HFFc6 (cell line): ENCODE measurements around the gene AQP7. TPM values are rescaled to one million over a fixed set of nuclear protein-coding genes. Genes with fewer than 3 reads are reported as not detected.
"Not testable (repeated sequence)": the region's sequence is repeated elsewhere in the genome, so short reads cannot be mapped to it uniquely, and the experiment has no call there.

Source experiments
- DNase-seq: peaks from one replicate; pipeline ENCODE4 v3.0.0-alpha.2; 2018
- H3K27ac Mint-ChIP-seq: 2 replicates; pipeline ENCODE4 v1.8.0; 2020; ENCODE audit warnings: mild to moderate bottlenecking, mixed read lengths
- H3K27me3 Mint-ChIP-seq: 2 replicates; pipeline ENCODE4 v1.8.0; 2021; ENCODE audit warnings: mild to moderate bottlenecking, moderate library complexity, mixed read lengths; ENCODE audit not compliant: insufficient read depth
- H3K36me3 Mint-ChIP-seq: 2 replicates; pipeline ENCODE4 v1.8.0; 2021; ENCODE audit warnings: low read depth, mixed read lengths
- H3K4me1 Mint-ChIP-seq: 2 replicates; pipeline ENCODE4 v1.8.0; 2020; ENCODE audit warnings: low read depth, mixed read lengths
- H3K4me3 Mint-ChIP-seq: 2 replicates; pipeline ENCODE4 v1.8.0; 2020; ENCODE audit warnings: mild to moderate bottlenecking, moderate library complexity, mixed read lengths
- H3K9me3 Mint-ChIP-seq: 2 replicates; pipeline ENCODE4 v1.8.0; 2020; ENCODE audit warnings: mild to moderate bottlenecking, mixed read lengths
- long read RNA-seq: library from polyadenylated mRNA; unstranded; transcript quantifications from one replicate; pipeline ENCODE4 v2.0.0, GENCODE V29; 2019
- total RNA-seq, 6 experiments: library from RNA; stranded (reverse); fragmentation: NEBNext Ultra II Directional; extraction: Animal tissue kit (Norgen Biotek cat#: 25700); gene quantifications; 2 replicates in 1 of 6; 3 replicates in 5 of 6; pipeline ENCODE4 v1.2.3, GENCODE V29; 2021
- TF ChIP-seq, protein P1 (sequence below): fragments of 200-600 bp; sonication (generic); IDR thresholded peaks from 2 replicates; pipeline ENCODE4 v1.5.0; 2021; ENCODE audit warnings: antibody characterized with exemption, mild to moderate bottlenecking

AQP7 gene
- not detected for total RNA-seq
- long read RNA-seq, result 0 reads

- H3K9me3 Mint-ChIP-seq, H3K4me3 Mint-ChIP-seq, H3K36me3 Mint-ChIP-seq, H3K27ac Mint-ChIP-seq, DNase-seq, H3K4me1 Mint-ChIP-seq: not testable (repeated sequence)
- H3K27me3 Mint-ChIP-seq, result peaks cover 39% of the 10 kb centered on the region
Measured at GRCh38 chr9:33402371-33402770, at the start of gene AQP7. TSS of gene AQP7 (minus strand) at chr9:33402568. CDS start at chr9:33401262, 1,306 bp downstream.

DNA sequence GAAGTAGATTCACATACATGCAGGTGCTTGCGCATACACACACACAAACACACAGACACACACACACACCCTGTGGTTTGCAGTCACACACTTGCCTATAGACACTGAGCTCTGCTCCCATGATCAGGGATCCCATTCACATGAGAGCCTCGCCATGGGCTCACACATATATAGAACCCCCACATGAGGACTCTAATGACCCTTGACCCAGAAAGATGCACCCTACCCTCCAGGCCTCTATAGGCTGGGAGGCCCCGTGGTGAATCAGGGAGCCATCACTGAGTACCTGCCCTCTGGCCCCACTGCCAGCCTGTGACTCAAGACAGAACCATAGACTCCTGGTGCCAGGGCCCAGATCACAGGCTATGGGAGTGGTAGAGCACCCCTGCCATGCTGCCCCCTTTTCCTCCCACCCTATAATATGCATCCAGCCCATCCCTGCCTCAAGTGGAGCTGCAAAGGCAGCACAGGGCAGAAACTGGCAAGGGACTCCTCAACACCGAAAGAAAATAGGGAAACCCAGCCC is 48.3 kb upstream of the AQP7 start:
- Mint-ChIP-seq H3K9me3 (no peaks in the 10 kb centered on the region), H3K27me3 (peaks cover 11% of the 10 kb centered on the region), H3K36me3 (no peaks in the 10 kb centered on the region), H3K4me3 (no peak overlapping the region), H3K4me1 (peaks cover 31% of the 10 kb centered on the region), H3K27ac (no peak overlapping the region)
- no peak for DNase-seq
- TF ChIP-seq, protein P1, sequence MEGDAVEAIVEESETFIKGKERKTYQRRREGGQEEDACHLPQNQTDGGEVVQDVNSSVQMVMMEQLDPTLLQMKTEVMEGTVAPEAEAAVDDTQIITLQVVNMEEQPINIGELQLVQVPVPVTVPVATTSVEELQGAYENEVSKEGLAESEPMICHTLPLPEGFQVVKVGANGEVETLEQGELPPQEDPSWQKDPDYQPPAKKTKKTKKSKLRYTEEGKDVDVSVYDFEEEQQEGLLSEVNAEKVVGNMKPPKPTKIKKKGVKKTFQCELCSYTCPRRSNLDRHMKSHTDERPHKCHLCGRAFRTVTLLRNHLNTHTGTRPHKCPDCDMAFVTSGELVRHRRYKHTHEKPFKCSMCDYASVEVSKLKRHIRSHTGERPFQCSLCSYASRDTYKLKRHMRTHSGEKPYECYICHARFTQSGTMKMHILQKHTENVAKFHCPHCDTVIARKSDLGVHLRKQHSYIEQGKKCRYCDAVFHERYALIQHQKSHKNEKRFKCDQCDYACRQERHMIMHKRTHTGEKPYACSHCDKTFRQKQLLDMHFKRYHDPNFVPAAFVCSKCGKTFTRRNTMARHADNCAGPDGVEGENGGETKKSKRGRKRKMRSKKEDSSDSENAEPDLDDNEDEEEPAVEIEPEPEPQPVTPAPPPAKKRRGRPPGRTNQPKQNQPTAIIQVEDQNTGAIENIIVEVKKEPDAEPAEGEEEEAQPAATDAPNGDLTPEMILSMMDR, result no peak

DNA sequence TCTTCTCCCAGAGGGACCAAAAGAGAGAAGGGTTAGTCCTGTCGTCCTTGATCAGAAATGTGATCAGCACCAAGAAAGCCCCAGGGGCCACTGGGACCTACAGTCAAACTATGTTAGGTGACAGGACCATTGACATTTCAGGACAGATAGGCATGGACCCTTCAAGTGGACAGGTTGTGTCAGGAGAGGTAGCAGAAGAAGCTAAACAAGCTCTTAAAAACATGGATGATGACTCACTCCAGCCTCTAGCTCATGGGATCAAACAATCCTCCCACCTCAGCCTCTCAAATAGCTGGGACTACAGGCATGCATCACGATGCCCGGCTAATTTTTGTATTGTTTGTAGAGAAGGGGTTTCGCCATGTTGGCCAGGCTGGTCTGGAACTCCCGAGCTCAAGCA is 47.3 kb upstream of the AQP7 start:
- TF ChIP-seq, protein P1, result no peak
- H3K27me3 Mint-ChIP-seq, result peaks cover 11% of the 10 kb centered on the region
- H3K27ac Mint-ChIP-seq, result no peak overlapping the region
- DNase-seq, result no peak
- no peak overlapping the region for H3K4me3 Mint-ChIP-seq
- no peaks in the 10 kb centered on the region for H3K9me3 Mint-ChIP-seq
- peaks cover 31% of the 10 kb centered on the region for H3K4me1 Mint-ChIP-seq
- no peaks in the 10 kb centered on the region for H3K36me3 Mint-ChIP-seq

DNA sequence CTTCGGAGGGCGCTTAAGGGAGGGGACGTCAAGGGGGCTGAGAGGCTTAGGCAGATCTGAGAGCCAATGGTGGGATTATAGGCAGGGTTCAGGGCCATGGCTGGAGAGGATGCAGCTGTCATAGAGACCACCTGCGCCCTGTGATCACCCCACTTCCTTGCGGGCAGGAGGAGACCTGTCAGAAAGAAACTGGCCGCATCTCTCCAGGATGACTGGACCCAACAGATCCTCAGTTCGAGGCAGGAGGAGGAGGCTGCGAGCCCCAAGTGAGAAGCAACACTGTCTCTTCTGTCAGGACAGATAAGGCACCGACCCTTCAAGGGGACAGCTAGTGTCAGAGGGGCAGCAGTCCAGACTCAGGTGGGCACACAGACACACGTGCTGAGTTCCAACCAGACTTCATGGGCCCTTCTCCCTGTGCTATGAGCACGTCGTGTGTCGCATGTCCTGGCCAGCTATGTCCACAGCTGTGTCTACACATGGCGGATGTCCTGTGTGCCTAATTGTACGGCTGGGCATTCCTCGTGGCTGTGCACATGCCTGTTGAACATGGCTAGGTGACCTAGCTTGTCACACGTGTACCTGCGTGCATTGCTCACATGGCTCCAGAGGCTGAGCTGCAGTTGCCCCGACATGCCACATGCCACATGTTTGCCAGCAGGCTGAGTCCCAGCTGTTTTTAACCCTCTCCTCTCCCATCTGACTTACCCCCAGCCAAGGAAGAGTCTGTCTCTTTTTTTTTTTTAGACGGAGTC is 45.6 kb upstream of the AQP7 start:
- Mint-ChIP-seq H3K27ac (no peak overlapping the region), H3K9me3 (no peaks in the 10 kb centered on the region), H3K4me1 (peaks cover 25% of the 10 kb centered on the region), H3K27me3 (peaks cover 14% of the 10 kb centered on the region), H3K4me3 (peak overlapping the region; percentile 84), H3K36me3 (no peaks in the 10 kb centered on the region)
- TF ChIP-seq, protein P1, result no peak
- DNase-seq, result no peak

GRCh38 chr9:33446946-33447798 is 44.8 kb upstream of the AQP7 start, which contains the start of gene AQP3:
TSS of gene AQP3 (minus strand) at chr9:33447593. CDS start at chr9:33447530, 63 bp downstream.
- peak within 1 kb of the TSS; percentile 46 for H3K27ac Mint-ChIP-seq
- H3K4me1 Mint-ChIP-seq, result peaks cover 18% of the 10 kb centered on the region
- peak; percentile 20 for DNase-seq
- H3K27me3 Mint-ChIP-seq, result peaks cover 14% of the 10 kb centered on the region
- no peaks in the 10 kb centered on the region for H3K9me3 Mint-ChIP-seq
- TF ChIP-seq, protein P1, result peak; percentile 65
- peak within 1 kb of the TSS; percentile 84 for H3K4me3 Mint-ChIP-seq
- H3K36me3 Mint-ChIP-seq, result no peaks in the 10 kb centered on the region
